GM19324 (cell line): Measurements from ENCODE around the gene TUBB6.
A peak's percentile ranks its signal among the peaks of the same experiment; 100 is the strongest.

Source experiments
- ATAC-seq: cut with Tn5 transposase; IDR thresholded peaks from one replicate; pipeline ENCODE4 v1.9.1; 2021; ENCODE audit warnings: mild to moderate bottlenecking, moderate library complexity; ENCODE audit not compliant: unreplicated experiment, low FRiP score

TUBB6 gene

DNA sequence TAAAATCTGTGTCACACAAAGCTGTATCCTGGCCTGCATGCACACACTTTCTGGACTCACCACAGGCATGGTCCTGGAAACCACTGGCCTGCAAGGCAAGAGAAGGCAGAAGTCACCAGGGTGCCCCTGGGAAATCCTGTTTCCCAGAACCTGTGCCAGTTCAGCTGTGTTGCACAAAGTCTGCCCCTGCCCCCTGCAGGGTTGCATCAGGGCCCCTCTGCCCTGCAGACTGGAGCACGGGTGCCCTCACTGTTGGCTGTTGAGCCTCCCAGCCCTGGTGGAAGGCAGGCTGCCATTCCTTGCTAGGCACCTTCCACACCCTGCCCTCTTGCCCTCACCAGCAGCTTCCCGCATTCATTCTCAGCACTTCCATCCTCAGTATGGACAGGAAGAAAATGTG, 18.0 kb upstream of the TUBB6 start:
- ATAC-seq = no peak

DNA sequence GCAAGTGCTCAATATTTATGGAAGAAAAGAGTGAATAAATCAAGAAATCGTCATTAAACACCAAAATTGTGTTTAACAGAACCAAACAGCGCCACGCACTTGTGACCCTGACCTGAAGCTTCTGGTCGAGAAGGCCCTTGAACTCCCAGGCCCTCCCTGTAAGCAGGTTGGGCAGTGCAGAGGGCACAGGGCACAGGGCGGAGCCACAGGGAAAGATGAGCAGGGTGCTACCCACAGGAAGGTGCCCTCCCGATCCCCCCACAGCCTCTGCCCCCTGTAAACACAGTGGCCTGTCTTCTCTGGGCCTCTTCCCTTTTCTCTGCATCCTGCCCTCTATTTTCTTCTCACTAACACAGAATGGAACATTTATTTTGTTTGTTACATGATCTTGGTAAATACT, 16.9 kb upstream of the TUBB6 start:
- ATAC-seq = no peak

GRCh38 chr18:12291690-12292089, 16.4 kb upstream of the TUBB6 start:
- ATAC-seq = no peak

DNA sequence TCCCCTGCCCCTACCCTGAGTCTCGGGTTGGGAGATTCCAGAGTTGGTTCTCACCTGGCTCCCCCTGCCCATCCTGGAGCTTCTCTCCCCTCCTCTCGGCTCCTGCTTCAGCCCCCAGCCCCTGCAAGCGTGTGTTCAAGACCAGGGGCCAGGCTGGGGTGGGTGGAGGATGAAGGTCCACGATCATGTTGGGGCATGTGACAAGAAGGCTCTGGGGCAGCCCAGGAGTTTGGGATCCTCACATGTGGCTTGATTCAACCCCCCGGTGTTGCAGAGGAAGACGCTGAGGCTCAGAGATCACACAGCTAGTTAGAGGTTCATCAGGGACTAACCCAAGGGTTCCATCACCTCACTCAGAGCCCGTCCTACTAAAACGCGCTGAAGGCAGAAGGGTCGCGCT, 14.2 kb upstream of the TUBB6 start:
- no peak for ATAC-seq

- ATAC-seq = no peak
These were observed 12.5 kb upstream of the TUBB6 start for GRCh38 chr18:12295389-12296086.

GRCh38 chr18:12296087-12296403, 12.0 kb upstream of the TUBB6 start:
- ATAC-seq = no peak

DNA sequence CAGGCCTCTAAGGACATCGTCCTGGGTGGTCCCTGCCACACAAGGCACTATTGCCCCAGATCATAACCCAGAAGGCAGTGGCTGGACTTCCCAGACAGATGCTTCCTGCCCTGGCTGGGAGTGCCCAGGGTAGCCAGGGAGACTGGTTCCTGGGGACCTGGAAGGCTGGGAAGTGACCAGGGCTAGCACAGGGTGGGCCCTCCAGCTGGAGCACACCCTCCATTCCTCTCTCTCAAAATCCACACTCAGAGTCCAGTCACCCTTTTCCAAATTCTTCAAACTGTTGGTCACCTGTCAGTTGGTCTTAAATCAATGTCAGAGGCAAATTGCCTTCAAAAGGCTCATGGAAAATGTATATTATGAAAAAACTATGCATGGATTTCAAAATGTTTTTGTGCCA, 11.6 kb upstream of the TUBB6 start:
- no peak for ATAC-seq

GRCh38 chr18:12299862-12300261, 8.2 kb upstream of the TUBB6 start:
- ATAC-seq = no peak

GRCh38 chr18:12301263-12302005, 6.6 kb upstream of the TUBB6 start:
- no peak for ATAC-seq

- no peak for ATAC-seq
These were observed 5.5 kb upstream of the TUBB6 start for GRCh38 chr18:12302391-12303147.

DNA sequence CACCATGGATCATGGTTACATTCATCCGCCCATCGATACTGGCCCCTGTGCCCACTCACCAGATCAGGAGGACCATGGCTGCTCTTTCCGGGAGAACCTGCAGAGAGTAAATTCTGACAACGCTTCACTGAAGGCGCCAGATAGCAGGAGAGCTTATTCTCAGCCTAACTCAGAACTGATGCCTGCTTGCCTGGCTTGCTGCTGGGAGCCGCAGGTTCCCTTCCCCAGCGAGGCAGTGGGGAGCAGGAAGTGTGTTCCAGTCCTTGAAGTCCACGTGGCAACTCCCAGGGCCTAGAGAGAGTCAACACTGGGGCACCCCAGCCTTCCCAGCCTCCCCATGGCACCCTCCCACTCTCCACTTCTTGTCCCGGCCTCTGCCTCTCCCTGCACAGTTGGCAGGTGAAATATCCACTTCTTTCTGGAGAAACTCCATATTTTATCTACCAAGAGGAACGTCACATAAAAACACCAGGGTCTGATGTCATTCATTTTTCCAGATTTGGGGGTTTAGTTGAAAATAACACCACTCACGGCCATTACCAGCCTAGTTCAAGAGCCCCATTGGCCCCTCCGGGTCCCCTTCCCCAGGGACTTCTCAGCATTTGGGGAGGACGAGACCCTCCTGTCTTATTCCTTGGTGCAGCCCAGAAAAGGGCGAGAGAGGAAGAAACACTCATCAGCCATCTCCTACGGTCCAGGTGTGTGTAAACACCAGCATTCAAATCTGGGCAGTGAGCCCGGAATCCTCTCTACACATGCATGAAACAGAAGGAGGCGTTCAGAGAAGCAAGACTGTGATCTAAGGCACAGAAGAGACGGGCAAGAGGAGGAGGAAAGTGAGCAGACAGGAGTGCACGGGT, 3.5 kb upstream of the TUBB6 start:
- no peak for ATAC-seq

- ATAC-seq = no peak
These were observed 2.8 kb upstream of the TUBB6 start for GRCh38 chr18:12305211-12305610.

DNA sequence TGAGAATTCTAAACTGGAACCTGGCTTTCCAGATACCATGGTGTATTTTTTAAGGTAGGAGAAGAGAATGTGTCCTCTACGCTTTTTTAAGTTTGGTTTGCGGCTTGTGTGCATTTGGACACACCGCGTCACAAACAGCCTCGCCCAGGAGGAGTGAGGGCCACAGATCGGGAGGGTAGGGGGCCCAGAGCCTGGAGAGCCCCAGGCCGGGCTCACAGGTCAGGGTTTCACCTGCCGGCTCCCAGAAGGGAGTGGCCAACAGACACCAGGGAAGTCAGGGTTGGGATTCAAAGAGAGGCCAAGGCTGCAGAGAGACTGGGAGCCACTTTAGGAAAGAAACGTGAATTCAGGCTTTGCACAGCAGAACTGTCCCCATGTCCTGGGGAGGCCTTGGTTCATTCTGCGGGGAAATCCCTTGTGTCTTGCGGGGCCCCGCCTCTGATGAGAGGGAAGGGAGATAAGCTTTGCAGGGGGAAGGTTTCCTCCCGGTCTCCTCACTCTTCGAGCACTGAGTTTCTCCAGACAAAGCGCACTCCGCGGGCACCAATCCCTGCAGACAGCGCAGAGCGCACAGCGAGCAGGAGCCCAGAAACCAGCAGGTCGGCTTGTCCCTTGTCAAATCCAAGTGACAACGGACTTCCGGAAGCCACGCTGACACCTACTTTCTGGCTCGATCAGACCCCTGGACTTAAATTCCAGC, 2.0 kb upstream of the TUBB6 start:
- no peak for ATAC-seq

- no peak for ATAC-seq
These were observed 1.0 kb upstream of the TUBB6 start for GRCh38 chr18:12306752-12307700.

- ATAC-seq = peak; percentile 46
These were observed 502 bp downstream of the TUBB6 start for GRCh38 chr18:12308386-12309100.

- ATAC-seq = no peak
These were observed 1.7 kb downstream of the TUBB6 start for GRCh38 chr18:12309683-12310198.

DNA sequence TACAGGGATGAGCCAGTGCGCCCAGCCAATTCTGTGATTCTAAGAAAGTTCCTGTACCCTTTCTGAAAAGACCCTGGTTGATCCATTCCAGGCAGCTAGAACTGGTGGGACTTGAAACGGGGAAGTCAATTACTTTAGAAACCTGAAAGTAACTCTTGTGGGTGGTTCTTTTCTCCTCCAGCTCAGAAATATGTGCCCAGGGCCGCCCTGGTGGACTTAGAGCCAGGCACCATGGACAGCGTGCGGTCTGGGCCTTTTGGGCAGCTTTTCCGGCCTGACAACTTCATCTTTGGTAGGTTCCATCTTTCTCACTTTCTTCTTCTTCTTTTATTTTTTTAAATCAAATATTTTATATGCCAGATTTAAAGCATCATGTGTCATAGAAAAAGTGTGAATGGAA, 2.7 kb downstream of the TUBB6 start:
- ATAC-seq = no peak

DNA sequence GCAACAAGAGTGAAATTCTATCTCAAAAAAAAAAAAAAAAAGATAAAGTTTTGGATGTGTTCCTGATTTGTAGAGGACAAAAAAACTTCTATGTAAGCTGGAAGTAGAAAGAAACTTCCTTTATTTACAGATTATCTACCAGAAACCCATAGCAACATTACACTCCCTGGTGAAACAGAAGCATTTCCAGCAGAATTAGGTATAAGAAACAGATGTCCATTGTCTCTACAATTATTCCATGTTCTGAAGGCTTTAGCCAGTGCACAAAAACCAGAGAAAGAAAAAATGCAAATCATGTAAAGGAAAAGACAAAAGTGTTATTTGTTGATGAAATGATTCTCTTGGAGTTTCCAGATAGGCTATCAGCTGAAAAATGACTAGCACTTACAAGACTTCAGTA, 4.9 kb downstream of the TUBB6 start:
- no peak for ATAC-seq
